Activated naive CD8-positive, alpha-beta T cell treated with anti-CD3 and anti-CD28 coated beads, Interleukin-2, amount 50 U/mL, for 24 hours (primary cell): ENCODE measurements around the gene IGFL4.

ENCODE experiments used
- ATAC-seq: fragments of 150-1000 bp; cut with Tn5 transposase; one replicate; pipeline ENCODE4 v1.10.0; 2021
- DNase-seq: peaks from one replicate; pipeline ENCODE4 v3.0.0; 2021
- H3K27ac Mint-ChIP-seq: one replicate; pipeline ENCODE4 v1.8.0; 2021; ENCODE audit warnings: mild to moderate bottlenecking, mixed read lengths
- H3K27me3 Mint-ChIP-seq: one replicate; pipeline ENCODE4 v1.8.0; 2021; ENCODE audit warnings: mixed read lengths
- H3K36me3 Mint-ChIP-seq: one replicate; pipeline ENCODE4 v1.8.0; 2021; ENCODE audit warnings: low read depth, mixed read lengths
- H3K4me1 Mint-ChIP-seq: one replicate; pipeline ENCODE4 v1.8.0; 2021; ENCODE audit warnings: mixed read lengths
- H3K4me3 Mint-ChIP-seq: one replicate; pipeline ENCODE4 v1.8.0; 2021; ENCODE audit warnings: mild to moderate bottlenecking, moderate library complexity, mixed read lengths
- H3K9me3 Mint-ChIP-seq: one replicate; pipeline ENCODE4 v1.8.0; 2021; ENCODE audit warnings: mixed read lengths

Gene IGFL4

DNA sequence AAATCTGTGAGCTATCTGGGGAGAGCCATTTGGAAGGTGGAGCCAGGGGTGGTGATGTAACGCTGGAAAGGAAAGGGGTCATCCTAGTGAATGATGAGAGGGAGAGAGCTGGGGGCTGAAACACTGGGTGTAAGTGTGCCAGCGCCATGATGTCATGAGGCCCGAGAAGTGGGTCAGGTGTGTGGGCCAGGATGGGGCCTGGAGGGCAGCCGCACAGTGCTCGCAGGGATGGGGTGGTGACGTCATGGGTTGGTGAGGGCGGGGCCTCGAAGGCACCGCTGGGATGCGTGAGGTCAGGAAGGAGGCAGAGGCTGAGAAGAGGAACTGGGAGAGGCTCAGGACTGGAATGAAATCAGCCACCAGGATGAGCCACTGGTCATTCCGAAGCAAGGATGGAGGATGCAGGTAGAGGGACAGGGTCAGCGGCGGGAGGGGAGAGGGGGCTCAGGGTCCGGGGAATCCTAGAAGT is 41.1 kb downstream of the IGFL4 start:
- peak overlapping the region; percentile 43 for H3K4me3 Mint-ChIP-seq
- H3K27ac Mint-ChIP-seq: no peak overlapping the region
- no peak for ATAC-seq
- H3K27me3 Mint-ChIP-seq: peaks cover 11% of the 10 kb centered on the region
- peaks cover 7% of the 10 kb centered on the region for H3K36me3 Mint-ChIP-seq
- no peaks in the 10 kb centered on the region for H3K9me3 Mint-ChIP-seq
- DNase-seq: no peak
- peaks cover 26% of the 10 kb centered on the region for H3K4me1 Mint-ChIP-seq

DNA sequence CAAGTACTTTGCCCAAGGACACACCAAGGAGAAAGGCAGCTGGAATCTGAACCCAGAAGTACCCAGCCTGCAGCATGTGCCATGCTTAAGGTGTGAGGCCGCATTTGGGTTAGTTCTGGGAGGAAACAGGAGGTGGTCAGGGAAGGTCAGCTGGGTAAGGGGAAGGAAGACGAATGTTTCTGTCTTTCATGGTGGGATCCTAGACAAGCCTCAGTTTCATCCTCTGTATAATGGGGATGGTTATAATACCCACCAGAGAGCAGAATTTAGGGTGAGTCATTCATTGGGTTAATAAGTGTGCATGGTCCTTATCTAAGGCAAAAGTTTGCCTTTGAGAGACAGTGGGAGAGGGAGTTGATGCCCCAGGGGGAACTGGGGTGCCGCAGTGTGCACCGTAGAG is 42.0 kb downstream of the IGFL4 start:
- Mint-ChIP-seq H3K4me1 (peaks cover 29% of the 10 kb centered on the region), H3K36me3 (peaks cover 7% of the 10 kb centered on the region), H3K4me3 (no peak overlapping the region), H3K27me3 (peaks cover 11% of the 10 kb centered on the region), H3K27ac (no peak overlapping the region), H3K9me3 (no peaks in the 10 kb centered on the region)
- ATAC-seq: no peak
- DNase-seq: no peak

DNA sequence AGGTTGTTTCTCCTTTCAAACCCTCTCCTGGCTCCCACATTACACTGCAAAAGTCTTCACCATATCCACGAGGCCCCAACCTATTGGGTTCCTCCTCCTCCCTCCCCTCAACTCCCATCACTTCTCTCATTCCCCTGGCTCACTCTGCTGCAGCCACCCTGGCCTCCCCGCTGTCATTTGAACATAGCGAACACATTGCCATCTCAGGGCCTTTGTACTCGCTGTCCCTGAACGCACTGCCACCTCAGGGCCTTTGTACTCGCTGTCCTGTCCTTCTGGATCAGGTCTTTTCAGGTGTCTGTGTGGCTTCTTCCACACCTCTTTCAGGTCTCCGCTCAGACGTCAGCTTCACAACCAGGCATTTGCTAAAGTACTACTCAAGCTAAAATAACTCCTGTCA is 43.9 kb downstream of the IGFL4 start:
- peaks cover 7% of the 10 kb centered on the region for H3K36me3 Mint-ChIP-seq
- no peak overlapping the region for H3K27ac Mint-ChIP-seq
- ATAC-seq (no peak), DNase-seq (no peak)
- H3K27me3 Mint-ChIP-seq: peaks cover 11% of the 10 kb centered on the region
- H3K9me3 Mint-ChIP-seq: no peaks in the 10 kb centered on the region
- H3K4me1 Mint-ChIP-seq: peaks cover 29% of the 10 kb centered on the region
- H3K4me3 Mint-ChIP-seq: no peak overlapping the region

DNA sequence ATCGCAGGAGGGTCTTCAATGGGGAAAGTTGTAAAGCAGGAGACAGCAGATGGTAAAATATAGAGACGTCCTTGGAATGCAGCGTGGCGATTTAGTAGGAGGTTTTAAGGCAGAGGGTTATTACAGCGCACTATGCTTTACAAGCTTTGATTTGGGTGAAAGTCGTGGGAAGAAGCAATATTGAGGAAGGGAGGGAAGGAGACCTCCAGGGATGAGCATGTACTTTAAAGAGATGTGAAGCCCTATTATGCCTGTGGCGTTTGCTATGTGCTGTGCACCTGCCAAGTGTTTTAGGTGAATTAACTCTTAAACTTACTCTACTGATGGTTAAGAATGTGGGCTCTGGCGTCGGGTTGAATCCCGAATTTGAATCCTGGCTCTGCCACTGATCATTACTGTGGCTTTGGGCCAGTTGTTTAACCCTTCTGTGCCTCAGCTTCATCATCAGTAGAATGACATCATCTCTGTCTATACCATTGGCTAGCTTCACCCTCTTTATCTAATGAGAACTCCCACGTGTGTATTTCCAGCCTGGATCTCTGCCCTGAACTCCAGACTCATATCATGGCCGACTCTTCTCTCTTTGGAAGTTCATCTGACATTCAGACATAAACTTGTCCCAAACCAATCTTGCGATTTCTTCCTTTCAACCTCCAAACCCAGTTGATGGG is 45.0 kb downstream of the IGFL4 start:
- Mint-ChIP-seq H3K9me3 (no peaks in the 10 kb centered on the region), H3K36me3 (peaks cover 7% of the 10 kb centered on the region), H3K27me3 (peaks cover 11% of the 10 kb centered on the region), H3K4me1 (peaks cover 23% of the 10 kb centered on the region), H3K27ac (no peak overlapping the region), H3K4me3 (no peak overlapping the region)
- DNase-seq (no peak), ATAC-seq (no peak)

DNA sequence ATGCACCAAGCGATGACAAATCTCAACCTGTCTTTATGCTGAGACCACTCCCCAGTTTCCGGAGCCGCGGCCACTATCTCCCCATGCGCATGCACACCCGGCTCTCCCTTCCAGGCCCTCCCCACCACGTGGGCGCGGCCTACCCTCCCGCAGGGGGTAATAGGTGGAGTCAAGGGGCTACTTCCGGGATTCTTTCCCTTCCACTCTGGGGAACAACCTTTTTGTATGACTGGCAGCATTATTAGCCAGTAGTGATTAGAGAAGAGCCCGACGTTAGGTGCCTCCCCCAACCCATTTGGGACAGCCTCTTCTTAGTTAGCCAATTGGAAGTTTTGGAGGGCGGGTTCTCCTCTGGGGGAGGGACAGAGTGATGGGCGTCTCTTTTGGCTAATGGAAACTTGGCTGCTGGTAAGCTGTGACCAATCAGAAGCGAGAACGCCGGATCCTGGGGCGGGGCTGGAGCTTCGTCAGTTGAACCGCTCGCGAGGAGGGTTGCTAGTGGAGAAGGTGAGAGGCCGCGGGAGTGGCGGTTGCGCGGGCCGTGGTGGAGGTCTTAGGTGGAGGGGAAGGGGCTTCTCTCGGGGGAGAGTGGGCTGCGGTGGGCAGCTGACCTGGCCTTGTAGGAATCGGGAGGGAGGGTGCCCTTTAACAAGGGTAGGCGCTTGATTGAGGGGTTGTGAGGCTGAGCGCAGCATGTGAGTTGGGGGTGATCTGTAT is 45.6 kb downstream of the IGFL4 start, which contains the start of gene CCDC61:
TSS of gene CCDC61 (plus strand) at position 470 of the 717 bp plus-strand sequence. CDS start 7,552 bp downstream, outside the sequence.
- Mint-ChIP-seq H3K36me3 (peaks cover 7% of the 10 kb centered on the region), H3K4me1 (peaks cover 16% of the 10 kb centered on the region), H3K27me3 (peaks cover 13% of the 10 kb centered on the region), H3K9me3 (no peaks in the 10 kb centered on the region), H3K4me3 (no peak within 1 kb of the TSS), H3K27ac (no peak within 1 kb of the TSS)
- DNase-seq: peak; percentile 94
- peak; percentile 98 for ATAC-seq

DNA sequence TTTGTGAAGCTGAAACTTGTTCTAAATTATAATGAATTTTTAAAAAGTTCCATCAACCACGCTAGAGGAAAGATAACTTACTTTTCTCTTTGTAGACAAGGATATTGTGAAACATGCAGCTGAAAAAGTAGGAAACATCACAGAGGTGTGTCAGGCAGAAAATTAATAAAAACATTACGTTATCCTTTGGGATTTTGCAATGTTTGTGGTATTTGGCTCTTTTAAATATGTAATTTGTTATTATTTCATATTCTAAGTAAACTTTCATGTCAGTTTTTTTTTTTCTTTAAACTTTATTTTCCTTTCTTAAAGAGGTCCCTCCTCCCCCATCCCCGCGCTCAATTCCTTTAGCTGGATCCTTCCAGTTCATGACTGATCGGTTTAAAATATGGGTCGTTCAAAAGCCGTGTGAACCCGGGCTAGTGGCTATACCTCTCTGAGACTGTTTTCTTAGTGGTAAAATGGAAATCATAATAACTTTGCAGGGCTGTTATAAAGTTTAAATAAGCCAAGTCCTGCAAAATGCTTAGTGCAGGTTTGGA is 46.3 kb downstream of the IGFL4 start:
- Mint-ChIP-seq H3K4me1 (peaks cover 10% of the 10 kb centered on the region), H3K4me3 (no peak overlapping the region), H3K36me3 (peaks cover 7% of the 10 kb centered on the region), H3K9me3 (no peaks in the 10 kb centered on the region), H3K27me3 (peaks cover 13% of the 10 kb centered on the region), H3K27ac (no peak overlapping the region)
- DNase-seq: no peak
- ATAC-seq: peak; percentile 0

DNA sequence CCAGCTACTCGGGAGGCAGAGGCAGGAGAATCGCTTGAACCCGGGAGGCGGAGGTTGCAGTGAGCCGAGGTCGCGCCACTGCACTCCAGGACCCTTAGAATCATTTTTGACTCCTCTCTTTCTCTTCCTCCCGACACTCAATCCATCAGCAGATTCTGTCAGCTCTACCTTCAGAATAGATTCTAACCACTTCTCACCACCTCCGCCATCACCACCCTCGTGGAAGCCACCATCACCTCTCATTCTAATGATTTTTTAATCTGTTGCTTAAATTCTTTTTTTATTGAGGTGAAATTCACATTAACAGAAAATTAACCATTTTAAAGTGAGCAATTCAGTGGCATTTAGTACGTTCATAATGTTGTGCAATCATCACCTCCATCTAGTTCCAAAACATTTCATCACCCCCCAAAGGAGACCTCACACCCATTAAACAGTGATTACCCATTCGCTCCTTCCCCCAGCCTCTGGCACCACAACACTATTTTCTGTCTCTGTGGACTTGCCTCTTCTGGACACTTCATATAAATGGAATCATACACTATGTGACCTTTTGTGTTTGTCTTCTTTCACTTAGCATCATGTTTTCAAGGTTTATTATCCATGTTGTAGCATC is 50.6 kb downstream of the IGFL4 start:
- H3K4me3 Mint-ChIP-seq: no peak overlapping the region
- no peak overlapping the region for H3K27ac Mint-ChIP-seq
- peaks cover 3% of the 10 kb centered on the region for H3K4me1 Mint-ChIP-seq
- H3K9me3 Mint-ChIP-seq: no peaks in the 10 kb centered on the region
- DNase-seq (no peak), ATAC-seq (no peak)
- H3K36me3 Mint-ChIP-seq: no peaks in the 10 kb centered on the region
- peaks cover 19% of the 10 kb centered on the region for H3K27me3 Mint-ChIP-seq
